ENCODE results near the gene DNM1. TPM values are rescaled to one million over a fixed set of nuclear protein-coding genes. Genes with fewer than 3 reads are reported as not detected.

DNM1 gene
- total RNA-seq, 1 donor from 2014 or later: 34.1 TPM

GRCh38 chr9:128298535-128299482 lies 95.6 kb downstream of the DNM1 start:
- no peak for TF ChIP-seq CTCF (IDR thresholded peaks at IDR 0.05; ENCODE audit: unreplicated experiment)
- no peak overlapping the region for H3K4me3 Mint-ChIP-seq (ENCODE audit: low read depth)
- H3K4me1 Mint-ChIP-seq (ENCODE audit: low read depth): no peaks in the 10 kb centered on the region
- peak overlapping the region; percentile 78 for H3K27ac Mint-ChIP-seq
- no peaks in the 10 kb centered on the region for H3K36me3 Mint-ChIP-seq (ENCODE audit: insufficient read depth)
- DNase-seq (ENCODE audit: low spot score, unreplicated experiment): no peak
- H3K9me3 Mint-ChIP-seq (ENCODE audit: low read depth): no peaks in the 10 kb centered on the region
- H3K27me3 Mint-ChIP-seq: no peaks in the 10 kb centered on the region

DNA sequence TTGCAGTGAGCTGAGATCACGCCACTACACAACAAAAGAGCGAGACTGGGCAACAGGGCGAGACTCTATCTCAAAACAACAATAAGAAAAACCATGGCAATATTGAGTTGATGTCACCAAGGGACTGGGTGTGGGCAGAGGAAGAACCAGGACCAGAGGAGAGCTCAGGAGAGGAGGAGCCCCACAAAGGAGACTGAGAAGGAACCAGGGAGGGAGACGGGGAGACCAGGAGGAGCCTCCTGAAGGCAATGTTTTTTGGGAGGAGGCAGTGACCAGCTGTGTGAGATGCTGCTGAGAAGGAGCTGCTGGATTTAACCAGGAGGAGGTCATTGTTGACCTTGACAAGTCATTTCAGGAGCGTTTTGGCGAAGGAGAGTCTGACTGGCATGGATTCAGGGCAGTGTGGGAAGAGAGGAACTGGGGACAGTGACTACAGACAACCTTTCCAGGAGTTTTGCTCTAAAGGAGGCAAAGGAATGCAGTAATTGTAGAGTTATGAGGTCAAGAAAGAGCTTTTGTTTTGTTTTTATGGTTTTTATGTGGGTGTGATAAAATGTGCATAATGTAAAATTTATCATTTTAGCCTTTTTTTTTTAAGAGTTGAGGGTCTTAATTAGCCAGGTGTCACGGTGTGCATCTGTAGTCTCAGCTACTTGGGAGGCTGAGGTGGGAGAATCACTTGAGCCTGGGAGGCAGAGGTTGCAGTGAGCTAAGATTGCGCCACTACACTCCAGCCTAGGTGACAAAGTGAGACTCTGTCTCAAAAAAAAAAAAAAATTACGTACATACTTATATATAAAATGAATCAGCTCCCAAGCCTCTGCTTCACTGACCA lies 101.2 kb downstream of the DNM1 start:
- no peaks in the 10 kb centered on the region for H3K4me1 Mint-ChIP-seq (ENCODE audit: low read depth)
- no peaks in the 10 kb centered on the region for H3K9me3 Mint-ChIP-seq (ENCODE audit: low read depth)
- H3K36me3 Mint-ChIP-seq (ENCODE audit: insufficient read depth): peaks cover 2% of the 10 kb centered on the region
- H3K27ac Mint-ChIP-seq: no peak overlapping the region
- no peak for TF ChIP-seq CTCF (IDR thresholded peaks at IDR 0.05; ENCODE audit: unreplicated experiment)
- no peaks in the 10 kb centered on the region for H3K27me3 Mint-ChIP-seq
- no peak for DNase-seq (ENCODE audit: low spot score, unreplicated experiment)
- H3K4me3 Mint-ChIP-seq (ENCODE audit: low read depth): no peak overlapping the region

Small RNAs within 50 kb of the gene (microRNA-seq; reads per million reads assigned to microRNA genes)
- gene MIR199B (ENCODE audit: borderline number of aligned reads, unreplicated experiment) (28.7 reads per million, percentile 36 among the genes with 10 or more reads in this experiment), gene MIR3154 (ENCODE audit: borderline number of aligned reads, unreplicated experiment) (not detected)

Other genes with a start within 250 kb of the DNM1 start
- 48.2 and 54.1 TPM in 2 replicates for gene EEIG1, start 222.4 kb upstream of the DNM1 start, total RNA-seq
- 9.6 and 10.8 TPM in 2 replicates for gene NAIF1, start 136.1 kb upstream of the DNM1 start, total RNA-seq
- gene SLC25A25, start 135.1 kb upstream of the DNM1 start, total RNA-seq: 9.7 and 10.0 TPM in 2 replicates
- 60.4 and 61.5 TPM in 2 replicates for gene PTGES2, start 75.7 kb upstream of the DNM1 start, total RNA-seq
- not detected in 2 replicates for gene LCN2, start 53.9 kb upstream of the DNM1 start, total RNA-seq
- gene BBLN, start 43.1 kb upstream of the DNM1 start, total RNA-seq: 57.3 and 62.5 TPM in 2 replicates
- 155 and 164 TPM in 2 replicates for gene CIZ1, start 11.8 kb upstream of the DNM1 start, total RNA-seq
- gene GOLGA2, start 72.6 kb downstream of the DNM1 start, total RNA-seq: 87.0 and 108 TPM in 2 replicates
- 18.8 and 20.7 TPM in 2 replicates for gene SWI5, start 72.9 kb downstream of the DNM1 start, total RNA-seq
- 29.2 and 31.6 TPM in 2 replicates for gene TRUB2, start 119.1 kb downstream of the DNM1 start, total RNA-seq
- 64.5 and 68.5 TPM in 2 replicates for gene COQ4, start 119.5 kb downstream of the DNM1 start, total RNA-seq
- 26.4 and 28.3 TPM in 2 replicates for gene SLC27A4, start 137.1 kb downstream of the DNM1 start, total RNA-seq
- 54.4 and 60.9 TPM in 2 replicates for gene URM1, start 168.0 kb downstream of the DNM1 start, total RNA-seq
- gene CERCAM, start 217.5 kb downstream of the DNM1 start, total RNA-seq: 19.6 and 25.6 TPM in 2 replicates

All from progenitor cell of endocrine pancreas (in vitro differentiated cells).